Sigmoid colon (tissue), 7 donors: ENCODE data around the gene ARHGAP30. TPM values are rescaled to one million over a fixed set of nuclear protein-coding genes. Genes with fewer than 3 reads are reported as not detected.

Experiments used
- DNase-seq: peaks from one replicate; pipeline ENCODE4 v3.0.0-alpha.2; 2019
- H3K27ac ChIP-seq, 4 donors: fragments of 200-600 bp; sonication (generic); one replicate each; pipeline ENCODE4 v1.5.1; 2016 to 2019; ENCODE audit warnings: mild to moderate bottlenecking in 1 of 4
- H3K27me3 ChIP-seq, 3 donors: fragments of 200-600 bp; sonication (generic); one replicate each; pipeline ENCODE4 v1.5.1; 2019; ENCODE audit warnings: mild to moderate bottlenecking in 1 of 3
- H3K36me3 ChIP-seq, 4 donors: fragments of 200-600 bp; sonication (generic); one replicate each; pipeline ENCODE4 v1.5.1; 2016 to 2019
- H3K4me1 ChIP-seq, 4 donors: fragments of 200-600 bp; sonication (generic); one replicate each; pipeline ENCODE4 v1.5.1; 2017 to 2019
- H3K4me3 ChIP-seq, 4 donors: fragments of 200-600 bp; sonication (generic); one replicate each; pipeline ENCODE4 v1.5.1; 2017 to 2019; ENCODE audit warnings: mild to moderate bottlenecking in 2 of 4, moderate library complexity in 1 of 4
- H3K9me3 ChIP-seq, 4 donors: fragments of 200-600 bp in 3 of 4; sonication (generic) in 3 of 4; one replicate each; pipeline versions ENCODE4 v1.5.1 to v1.6.1; 2013 to 2019
- CTCF ChIP-seq, 4 experiments: fragments of 450-650 bp in 3 of 4; fragments of 200-600 bp in 1 of 4; IDR thresholded peaks; one replicate each; pipeline ENCODE4 v1.5.1; 2016 to 2019; ENCODE audit warnings: antibody characterized with exemption in 4 of 4, mild to moderate bottlenecking in 3 of 4, moderate library complexity in 2 of 4
- EP300 ChIP-seq, 4 donors: sonication (generic); formaldehyde crosslinking; IDR thresholded peaks; one replicate each; pipeline ENCODE4 v1.6.1; 2017; ENCODE audit warnings: antibody characterized with exemption in 4 of 4
- POLR2A ChIP-seq, 2 donors: fragments of 450-650 bp; IDR thresholded peaks; one replicate each; pipeline ENCODE4 v1.6.1; 2016; ENCODE audit warnings: antibody characterized with exemption in 2 of 2, mild to moderate bottlenecking in 2 of 2, moderate library complexity in 2 of 2
- POLR2AphosphoS5 ChIP-seq, 4 donors: sonication (generic); formaldehyde crosslinking; IDR thresholded peaks; one replicate each; pipeline ENCODE4 v1.6.1; 2017; ENCODE audit warnings: antibody characterized with exemption in 4 of 4
- WGBS, 2 donors: extraction: QIAGEN DNeasy Blood & Tissue Kit; methylation state at CpG; one replicate each; pipeline ENCODE4 v1.1.7; 2013; 5-methylcytosine and 5-hydroxymethylcytosine counted together
- intact Hi-C: fragments of 100-400 bp; cut with DNase I; formaldehyde crosslinking; loops from one replicate; pipeline ENCODE4 v1.15.1; 2023
- polyA plus RNA-seq, 3 donors: library from polyadenylated mRNA; stranded (reverse); fragments of 200-250 nt; gene quantifications; one replicate each; pipeline ENCODE4 v1.2.3, GENCODE V29; 2013
- total RNA-seq, 4 donors: library from RNA; depleted of rRNA; stranded (reverse); fragments of >200 nt; gene quantifications; one replicate each; pipeline ENCODE4 v1.1.0, GENCODE V29; 2016
- donor health status: healthy with polysubstance abuse.
- donor health status: Bipolar disorder and iron deficiency.
- donor health status: healthy.

ARHGAP30 gene
- total and polyA plus RNA-seq, 7 donors = 4.4 to 37.8 (median 6.1) TPM

GRCh38 chr1:161073474-161074121 is 3.9 kb upstream of the ARHGAP30 start:
- no peak for DNase-seq
- H3K27me3 ChIP-seq = no peaks in the 10 kb centered on the region
- 38 to 63% methylated on average over 7 of the region's 7 CpGs for whole genome bisulfite sequencing, 2 donors
- H3K4me3 ChIP-seq = no peak overlapping the region
- TF ChIP-seq CTCF (IDR thresholded peaks at IDR 0.05) (no peak), EP300 (IDR thresholded peaks at IDR 0.05) (no peak), POLR2AphosphoS5 (IDR thresholded peaks at IDR 0.05) (no peak), POLR2A (IDR thresholded peaks at IDR 0.05) (no peak)
- intact Hi-C loops = no loop called here
- H3K4me1 ChIP-seq = no peaks in the 10 kb centered on the region
- H3K27ac ChIP-seq = no peak overlapping the region
- H3K9me3 ChIP-seq = no peaks in the 10 kb centered on the region
- H3K36me3 ChIP-seq = no peaks in the 10 kb centered on the region

- 95 to 96% methylated on average over 19 of the region's 19 CpGs for WGBS, 2 donors
- TF ChIP-seq POLR2A (IDR thresholded peaks at IDR 0.05) (no peak), CTCF (IDR thresholded peaks at IDR 0.05) (no peak), EP300 (IDR thresholded peaks at IDR 0.05) (no peak), POLR2AphosphoS5 (IDR thresholded peaks at IDR 0.05) (no peak)
Observed at GRCh38 chr1:161072751-161073449, 3.2 kb upstream of the ARHGAP30 start.

GRCh38 chr1:161071886-161072371 is 2.2 kb upstream of the ARHGAP30 start:
- no peaks in the 10 kb centered on the region for H3K27me3 ChIP-seq
- H3K27ac ChIP-seq = no peak overlapping the region
- H3K4me3 ChIP-seq = no peak overlapping the region
- intact Hi-C loops = no loop called here
- H3K4me1 ChIP-seq = no peaks in the 10 kb centered on the region
- H3K36me3 ChIP-seq = no peaks in the 10 kb centered on the region
- no peaks in the 10 kb centered on the region for H3K9me3 ChIP-seq
- DNase-seq = no peak
- no peak for TF ChIP-seq POLR2A (IDR thresholded peaks at IDR 0.05)
- peak in 2 of 4 experiments; percentile 13 to 15 for TF ChIP-seq CTCF (IDR thresholded peaks at IDR 0.05)
- 67 to 72% methylated on average over 9 of the region's 9 CpGs for WGBS, 2 donors

More at GRCh38 chr1:161072751-161073449, 3.2 kb upstream of the ARHGAP30 start:
- H3K27ac ChIP-seq = no peak overlapping the region
- intact Hi-C loops = no loop called here
- no peaks in the 10 kb centered on the region for H3K4me1 ChIP-seq
- H3K36me3 ChIP-seq = no peaks in the 10 kb centered on the region
- no peak overlapping the region for H3K4me3 ChIP-seq
- H3K27me3 ChIP-seq = no peaks in the 10 kb centered on the region
- H3K9me3 ChIP-seq = no peaks in the 10 kb centered on the region
- no peak for DNase-seq

GRCh38 chr1:161070761-161071160 is 1.1 kb upstream of the ARHGAP30 start:
- Histone ChIP-seq H3K4me1 (no peaks in the 10 kb centered on the region), H3K36me3 (no peaks in the 10 kb centered on the region), H3K9me3 (no peaks in the 10 kb centered on the region), H3K4me3 (no peak overlapping the region), H3K27ac (no peak overlapping the region), H3K27me3 (no peaks in the 10 kb centered on the region)
- intact Hi-C loops = no loop called here
- DNase-seq = no peak
- 94 to 95% methylated on average over 4 of the region's 4 CpGs for WGBS, 2 donors
- TF ChIP-seq CTCF (IDR thresholded peaks at IDR 0.05) = no peak
- no peak for TF ChIP-seq EP300 (IDR thresholded peaks at IDR 0.05)
- no peak for TF ChIP-seq POLR2AphosphoS5 (IDR thresholded peaks at IDR 0.05)
- no peak for TF ChIP-seq POLR2A (IDR thresholded peaks at IDR 0.05)
